ENCODE data around the gene FMNL3. TPM values are rescaled to one million over a fixed set of nuclear protein-coding genes. Genes with fewer than 3 reads are reported as not detected.

FMNL3 gene
- total RNA-seq, 1 donor from 2014 or later, result 58.4 TPM

GRCh38 chr12:49702676-49703215 lies 4.5 kb downstream of the FMNL3 start:
- peaks cover 2% of the 10 kb centered on the region for H3K27me3 Mint-ChIP-seq (ENCODE audit: low read depth, unreplicated experiment)
- peak overlapping the region; percentile 69 for H3K4me3 Mint-ChIP-seq (ENCODE audit: unreplicated experiment)
- H3K79me2 ChIP-seq (ENCODE audit: insufficient read depth, low read length), result peaks cover 85% of the 10 kb centered on the region
- no peaks in the 10 kb centered on the region for H3K27me3 ChIP-seq (ENCODE audit: insufficient read depth, low read length)
- H4K20me1 ChIP-seq (ENCODE audit: insufficient read depth, low read length), result peaks cover 33% of the 10 kb centered on the region
- peaks cover 60% of the 10 kb centered on the region for H3K4me1 Mint-ChIP-seq (ENCODE audit: low read depth, unreplicated experiment)
- no peak overlapping the region for H2AFZ ChIP-seq (ENCODE audit: low read depth, low read length)
- H3K4me1 ChIP-seq (ENCODE audit: insufficient read depth, low read length), result peaks cover 65% of the 10 kb centered on the region
- H3K4me2 ChIP-seq (ENCODE audit: low read length), result peak overlapping the region; percentile 77
- no peak for FAIRE-seq
- peak overlapping the region; percentile 32 for H3K9ac ChIP-seq (ENCODE audit: low read length)
- TF ChIP-seq EZH2 (IDR thresholded peaks at IDR 0.05; ENCODE audit: insufficient read depth, low read length) (no peak), CTCF (IDR thresholded peaks at IDR 0.05; ENCODE audit: insufficient read depth, low read depth, low read length) (no peak)
- H3K27ac Mint-ChIP-seq (ENCODE audit: unreplicated experiment), result peak overlapping the region; percentile 89
- peak overlapping the region; percentile 78 for H3K27ac ChIP-seq (ENCODE audit: low read depth, low read length)
- H3K9me3 ChIP-seq (ENCODE audit: insufficient read depth, low read depth, low read length), result no peaks in the 10 kb centered on the region
- H3K9me3 Mint-ChIP-seq (ENCODE audit: unreplicated experiment), result peaks cover 1% of the 10 kb centered on the region
- H3K4me3 ChIP-seq (ENCODE audit: insufficient read depth, low read depth, low read length), result peak overlapping the region; percentile 22
- no peaks in the 10 kb centered on the region for H3K36me3 ChIP-seq (ENCODE audit: insufficient read depth, low read length)
- H3K36me3 Mint-ChIP-seq (ENCODE audit: low read depth, unreplicated experiment), result peaks cover 2% of the 10 kb centered on the region
- peak; percentile 25 for DNase-seq (ENCODE audit: low read depth)

GRCh38 chr12:49702009-49702408 lies 5.2 kb downstream of the FMNL3 start:
- H2AFZ ChIP-seq (ENCODE audit: low read depth, low read length), result no peak overlapping the region
- no peak overlapping the region for H3K9ac ChIP-seq (ENCODE audit: low read length)
- H3K36me3 ChIP-seq (ENCODE audit: insufficient read depth, low read length), result no peaks in the 10 kb centered on the region
- peaks cover 62% of the 10 kb centered on the region for H3K4me1 Mint-ChIP-seq (ENCODE audit: low read depth, unreplicated experiment)
- no peak overlapping the region for H3K27ac ChIP-seq (ENCODE audit: low read depth, low read length)
- no peak overlapping the region for H3K4me2 ChIP-seq (ENCODE audit: low read length)
- peaks cover 92% of the 10 kb centered on the region for H3K79me2 ChIP-seq (ENCODE audit: insufficient read depth, low read length)
- H3K9me3 Mint-ChIP-seq (ENCODE audit: unreplicated experiment), result peaks cover 1% of the 10 kb centered on the region
- H3K4me3 ChIP-seq (ENCODE audit: insufficient read depth, low read depth, low read length), result no peak overlapping the region
- H3K36me3 Mint-ChIP-seq (ENCODE audit: low read depth, unreplicated experiment), result peaks cover 2% of the 10 kb centered on the region
- no peaks in the 10 kb centered on the region for H3K27me3 Mint-ChIP-seq (ENCODE audit: low read depth, unreplicated experiment)
- no peaks in the 10 kb centered on the region for H3K9me3 ChIP-seq (ENCODE audit: insufficient read depth, low read depth, low read length)
- FAIRE-seq (no peak), DNase-seq (ENCODE audit: low read depth) (no peak)
- H4K20me1 ChIP-seq (ENCODE audit: insufficient read depth, low read length), result peaks cover 40% of the 10 kb centered on the region
- H3K4me1 ChIP-seq (ENCODE audit: insufficient read depth, low read length), result peaks cover 65% of the 10 kb centered on the region
- no peak for TF ChIP-seq EZH2 (IDR thresholded peaks at IDR 0.05; ENCODE audit: insufficient read depth, low read length)
- TF ChIP-seq CTCF (IDR thresholded peaks at IDR 0.05; ENCODE audit: insufficient read depth, low read depth, low read length), result no peak
- H3K4me3 Mint-ChIP-seq (ENCODE audit: unreplicated experiment), result peak overlapping the region; percentile 20
- H3K27ac Mint-ChIP-seq (ENCODE audit: unreplicated experiment), result peak overlapping the region; percentile 1
- no peaks in the 10 kb centered on the region for H3K27me3 ChIP-seq (ENCODE audit: insufficient read depth, low read length)

All from astrocyte (in vitro differentiated cells and primary cell).